Suppressor macrophage treated with lipopolysaccharide for 1 hour (primary cell): ENCODE results near the gene NIPAL3.
A peak's percentile ranks its signal among the peaks of the same experiment; 100 is the strongest.

ENCODE experiments used
- DNase-seq, 3 donors: peaks; one replicate each; pipeline ENCODE4 v3.0.0-alpha.2; 2020 to 2022

NIPAL3 gene

GRCh38 chr1:24463776-24464735, 48.5 kb downstream of the NIPAL3 start:
- DNase-seq = no peak

GRCh38 chr1:24465099-24465498, 49.5 kb downstream of the NIPAL3 start:
- DNase-seq = no peak

GRCh38 chr1:24465638-24466037, 50.0 kb downstream of the NIPAL3 start:
- DNase-seq = no peak

GRCh38 chr1:24468685-24469316, 53.2 kb downstream of the NIPAL3 start:
- no peak for DNase-seq

- no peak for DNase-seq
Observed at GRCh38 chr1:24470592-24470991, 55.0 kb downstream of the NIPAL3 start.

- DNase-seq = no peak
Observed at GRCh38 chr1:24472527-24473251, 57.1 kb downstream of the NIPAL3 start.

- DNase-seq = no peak
Observed at GRCh38 chr1:24474193-24474592, 58.6 kb downstream of the NIPAL3 start.

GRCh38 chr1:24475700-24476099, 60.1 kb downstream of the NIPAL3 start:
- DNase-seq = no peak

GRCh38 chr1:24476571-24476970, 61.0 kb downstream of the NIPAL3 start:
- DNase-seq = no peak

GRCh38 chr1:24477309-24477708, 61.7 kb downstream of the NIPAL3 start:
- DNase-seq = no peak

GRCh38 chr1:24481101-24481500, 65.5 kb downstream of the NIPAL3 start:
- peak; percentile 88 to 91 (median 90) for DNase-seq

GRCh38 chr1:24481843-24482610, 66.4 kb downstream of the NIPAL3 start:
- DNase-seq = no peak

GRCh38 chr1:24483441-24483840, 67.8 kb downstream of the NIPAL3 start:
- no peak for DNase-seq

GRCh38 chr1:24484199-24484598, 68.6 kb downstream of the NIPAL3 start:
- DNase-seq = no peak

GRCh38 chr1:24486331-24487065, 70.9 kb downstream of the NIPAL3 start:
- no peak for DNase-seq

- DNase-seq = no peak
Observed at GRCh38 chr1:24487455-24487854, 71.9 kb downstream of the NIPAL3 start.

GRCh38 chr1:24488159-24488558, 72.6 kb downstream of the NIPAL3 start:
- DNase-seq = peak; percentile 76 to 87 (median 86)

- DNase-seq = no peak
Observed at GRCh38 chr1:24489674-24490073, 74.1 kb downstream of the NIPAL3 start.

- no peak for DNase-seq
Observed at GRCh38 chr1:24490101-24490781, 74.6 kb downstream of the NIPAL3 start.

- DNase-seq = no peak
Observed at GRCh38 chr1:24491577-24492360, 76.2 kb downstream of the NIPAL3 start.
